Keratinocyte (primary cell): ENCODE data around the gene B3GAT1. TPM values are rescaled to one million over a fixed set of nuclear protein-coding genes. Genes with fewer than 3 reads are reported as not detected.

ENCODE experiments used
- DNase-seq: peaks from one replicate; pipeline ENCODE4 v3.0.0-alpha.2; 2011; ENCODE audit warnings: low read depth, missing footprints, low spot score
- FAIRE-seq: peaks from 2 replicates; lab custom pipeline; 2011; peaks lifted over from hg19 to GRCh38; lab: Jason Lieb, UNC
- H2AFZ ChIP-seq: 2 replicates; pipeline ENCODE4 v1.6.0; 2012; ENCODE audit warnings: low read length, control low read depth, inconsistent platforms; ENCODE audit not compliant: control insufficient read depth
- H3K27ac ChIP-seq: 2 replicates; pipeline ENCODE4 v1.5.1; 2011; ENCODE audit warnings: low read length; ENCODE audit not compliant: control insufficient read depth, insufficient read depth
- H3K27me3 ChIP-seq: 3 replicates; pipeline ENCODE4 v1.6.0; 2011; ENCODE audit warnings: low read length; ENCODE audit not compliant: control insufficient read depth, insufficient read depth; ENCODE audit errors: extremely low read depth
- H3K36me3 ChIP-seq, 2 experiments: 2 replicates in 1 of 2; 3 replicates in 1 of 2; pipeline ENCODE4 v1.5.1; 2011; ENCODE audit warnings: low read length in 2 of 2, mild to moderate bottlenecking in 1 of 2; ENCODE audit not compliant: control insufficient read depth in 2 of 2, insufficient read depth in 2 of 2; ENCODE audit errors: extremely low read depth in 1 of 2
- H3K4me1 ChIP-seq: 3 replicates; pipeline ENCODE4 v1.5.1; 2011; ENCODE audit warnings: low read length; ENCODE audit not compliant: control insufficient read depth, insufficient read depth; ENCODE audit errors: extremely low read depth
- H3K4me2 ChIP-seq: 3 replicates; pipeline ENCODE4 v1.6.0; 2011; ENCODE audit warnings: low read depth, low read length; ENCODE audit not compliant: control insufficient read depth, insufficient read depth; ENCODE audit errors: extremely low read depth
- H3K4me3 ChIP-seq, 3 experiments: fragments of 200-600 bp in 1 of 3; sonication (generic) in 1 of 3; 2 replicates in 2 of 3; 3 replicates in 1 of 3; pipeline ENCODE4 v1.5.1; 2011 to 2016; ENCODE audit warnings: low read length in 3 of 3, mild to moderate bottlenecking in 3 of 3, control low read depth in 2 of 3, inconsistent platforms in 1 of 3, low read depth in 1 of 3, mixed read lengths in 1 of 3, mixed run types in 1 of 3, moderate library complexity in 1 of 3; ENCODE audit not compliant: control insufficient read depth in 2 of 3, insufficient read depth in 2 of 3; ENCODE audit errors: extremely low read depth in 1 of 3
- H3K79me2 ChIP-seq: 2 replicates; pipeline ENCODE4 v1.6.0; 2012; ENCODE audit warnings: low read length; ENCODE audit not compliant: control insufficient read depth, insufficient read depth
- H3K9ac ChIP-seq: 3 replicates; pipeline ENCODE4 v1.6.0; 2011; ENCODE audit warnings: low read length; ENCODE audit not compliant: control insufficient read depth, insufficient read depth; ENCODE audit errors: extremely low read depth
- H3K9me1 ChIP-seq: 3 replicates; pipeline ENCODE4 v1.6.0; 2011; ENCODE audit warnings: low read length; ENCODE audit not compliant: control insufficient read depth, insufficient read depth; ENCODE audit errors: extremely low read depth
- H3K9me3 ChIP-seq: 2 replicates; pipeline ENCODE4 v1.5.1; 2012; ENCODE audit warnings: low read depth, low read length; ENCODE audit not compliant: control insufficient read depth
- H4K20me1 ChIP-seq: 3 replicates; pipeline ENCODE4 v1.6.0; 2011; ENCODE audit warnings: low read length; ENCODE audit not compliant: control insufficient read depth, insufficient read depth; ENCODE audit errors: extremely low read depth
- EZH2 ChIP-seq: IDR thresholded peaks from one replicate; pipeline ENCODE4 v1.6.1; 2012; ENCODE audit warnings: inconsistent platforms, mild to moderate bottlenecking, low read length, moderate library complexity
- dilution Hi-C: fragments of 300-500 bp; cut with MboI; formaldehyde crosslinking; loops from one replicate; pipeline ENCODE4 v1.7.0; 2020; ENCODE audit warnings: low sequenced_read_pairs; ENCODE audit not compliant: extremely low pct_ligation_motif_present
- polyA plus RNA-seq, 5 experiments: library from polyadenylated mRNA; depleted of rRNA in 3 of 5; stranded (reverse) in 3 of 5; stranded (forward) in 1 of 5; unstranded in 1 of 5; fragments of >200 nt; gene quantifications; 1 replicate in 1 of 5; 2 replicates in 3 of 5; 3 replicates in 1 of 5; pipeline versions ENCODE4 v1.2.1 to v1.2.3, GENCODE V29; 2011 to 2012; ENCODE audit warnings: missing spikeins in 2 of 5, low read depth in 1 of 5, low replicate concordance in 1 of 5
- TF ChIP-seq, protein P1 (sequence below), 3 experiments: IDR thresholded peaks in 1 of 3; conservative IDR thresholded peaks in 1 of 3; optimal IDR thresholded peaks in 1 of 3; 2 replicates in 2 of 3; 3 replicates in 1 of 3; pipeline versions ENCODE3 to v1.5.1; 2011; ENCODE audit warnings: low read length in 3 of 3, mild to moderate bottlenecking in 3 of 3, moderate library complexity in 2 of 3, control low read depth in 1 of 3, inconsistent platforms in 1 of 3; ENCODE audit not compliant: insufficient read depth in 2 of 3; ENCODE audit errors: extremely low read depth in 1 of 3

The B3GAT1 gene
- polyA plus RNA-seq, 1 donor (not counting 4 experiments of a cell fraction or from before 2014, with no cell fraction given), result 0.04 TPM

DNA sequence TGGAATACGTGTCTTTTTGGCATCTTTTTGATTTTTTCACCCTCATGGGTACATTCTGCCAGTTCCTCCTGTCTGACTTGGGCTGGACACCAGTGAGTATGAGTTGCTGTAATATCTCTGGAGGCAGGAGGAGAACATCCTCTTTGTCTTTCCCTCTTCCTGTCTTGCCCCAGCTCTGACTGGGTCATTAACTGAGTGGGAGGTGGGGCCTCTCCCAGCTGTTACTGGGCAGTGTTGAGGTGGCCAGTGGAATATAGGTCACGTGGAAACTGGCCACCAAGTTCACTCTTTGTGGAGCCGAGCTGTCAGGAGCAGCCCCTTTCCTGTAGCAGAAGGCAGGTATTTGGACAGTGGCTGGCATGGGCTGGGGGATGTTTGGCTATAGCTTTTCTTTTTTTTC, 78.1 kb downstream of the B3GAT1 start:
- FAIRE-seq (no peak), DNase-seq (no peak)
- no peak overlapping the region for H3K4me3 ChIP-seq
- H3K9me3 ChIP-seq, result no peaks in the 10 kb centered on the region
- dilution Hi-C loops, result no loop called here
- peaks cover 8% of the 10 kb centered on the region for H3K27me3 ChIP-seq
- TF ChIP-seq EZH2, result no peak
- TF ChIP-seq, protein P1, sequence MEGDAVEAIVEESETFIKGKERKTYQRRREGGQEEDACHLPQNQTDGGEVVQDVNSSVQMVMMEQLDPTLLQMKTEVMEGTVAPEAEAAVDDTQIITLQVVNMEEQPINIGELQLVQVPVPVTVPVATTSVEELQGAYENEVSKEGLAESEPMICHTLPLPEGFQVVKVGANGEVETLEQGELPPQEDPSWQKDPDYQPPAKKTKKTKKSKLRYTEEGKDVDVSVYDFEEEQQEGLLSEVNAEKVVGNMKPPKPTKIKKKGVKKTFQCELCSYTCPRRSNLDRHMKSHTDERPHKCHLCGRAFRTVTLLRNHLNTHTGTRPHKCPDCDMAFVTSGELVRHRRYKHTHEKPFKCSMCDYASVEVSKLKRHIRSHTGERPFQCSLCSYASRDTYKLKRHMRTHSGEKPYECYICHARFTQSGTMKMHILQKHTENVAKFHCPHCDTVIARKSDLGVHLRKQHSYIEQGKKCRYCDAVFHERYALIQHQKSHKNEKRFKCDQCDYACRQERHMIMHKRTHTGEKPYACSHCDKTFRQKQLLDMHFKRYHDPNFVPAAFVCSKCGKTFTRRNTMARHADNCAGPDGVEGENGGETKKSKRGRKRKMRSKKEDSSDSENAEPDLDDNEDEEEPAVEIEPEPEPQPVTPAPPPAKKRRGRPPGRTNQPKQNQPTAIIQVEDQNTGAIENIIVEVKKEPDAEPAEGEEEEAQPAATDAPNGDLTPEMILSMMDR (optimal IDR thresholded peaks at IDR 0.05 in 1 of 3, IDR thresholded peaks at IDR 0.05 in 1 of 3, conservative IDR thresholded peaks at IDR 0.05 in 1 of 3; ENCODE audit: extremely low read depth in 1 of 3, insufficient read depth in 2 of 3, low read length in 3 of 3), result no peak
- H2AFZ ChIP-seq, result no peak overlapping the region
- no peaks in the 10 kb centered on the region for H3K36me3 ChIP-seq
- H3K4me2 ChIP-seq, result no peak overlapping the region
- H4K20me1 ChIP-seq, result no peaks in the 10 kb centered on the region
- no peak overlapping the region for H3K9ac ChIP-seq
- H3K27ac ChIP-seq, result no peak overlapping the region
- peaks cover 2% of the 10 kb centered on the region for H3K4me1 ChIP-seq
- H3K79me2 ChIP-seq, result no peaks in the 10 kb centered on the region
- H3K9me1 ChIP-seq, result no peaks in the 10 kb centered on the region

DNA sequence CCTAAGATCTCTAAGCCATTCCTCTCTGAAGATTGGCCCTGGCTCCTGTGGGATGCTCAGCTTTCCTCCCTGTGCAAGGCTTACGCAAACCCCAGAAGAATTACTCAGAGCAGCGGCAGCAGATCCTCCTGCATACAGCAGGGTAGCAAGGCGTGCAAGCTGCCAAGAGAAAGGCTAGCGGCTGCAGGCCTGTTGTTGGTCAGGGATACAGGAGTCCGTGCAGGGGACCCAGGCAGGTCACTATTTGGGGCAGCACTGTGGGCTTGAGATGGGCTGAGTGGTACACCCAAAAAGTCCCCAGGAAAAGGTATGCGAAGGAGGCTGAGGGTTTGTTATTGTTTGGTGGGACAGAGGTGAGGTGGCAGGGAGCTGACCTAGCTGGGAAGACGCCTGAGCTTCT, 78.7 kb downstream of the B3GAT1 start:
- peaks cover 8% of the 10 kb centered on the region for H3K27me3 ChIP-seq
- H3K4me2 ChIP-seq, result no peak overlapping the region

More for the DNA sequence above, 78.7 kb downstream of the B3GAT1 start:
- H2AFZ ChIP-seq, result no peak overlapping the region
- dilution Hi-C loops, result no loop called here
- FAIRE-seq (no peak), DNase-seq (no peak)
- no peaks in the 10 kb centered on the region for H3K9me3 ChIP-seq
- no peaks in the 10 kb centered on the region for H3K79me2 ChIP-seq
- H3K4me1 ChIP-seq, result peaks cover 2% of the 10 kb centered on the region
- no peaks in the 10 kb centered on the region for H3K36me3 ChIP-seq
- no peak overlapping the region for H3K27ac ChIP-seq
- H3K4me3 ChIP-seq, result no peak overlapping the region
- H4K20me1 ChIP-seq, result no peaks in the 10 kb centered on the region
- no peaks in the 10 kb centered on the region for H3K9me1 ChIP-seq
- TF ChIP-seq EZH2, result no peak
- TF ChIP-seq, protein P1 (optimal IDR thresholded peaks at IDR 0.05 in 1 of 3, IDR thresholded peaks at IDR 0.05 in 1 of 3, conservative IDR thresholded peaks at IDR 0.05 in 1 of 3; ENCODE audit: extremely low read depth in 1 of 3, insufficient read depth in 2 of 3, low read length in 3 of 3), result no peak
- H3K9ac ChIP-seq, result no peak overlapping the region
